IPS-18c (cell line): ENCODE measurements around the gene GRID2.

Experiments
- H3K4me3 ChIP-seq: 2 replicates; pipeline ENCODE4 v1.7.0; 2013; ENCODE audit warnings: low read depth, mild to moderate bottlenecking, low read length, moderate library complexity; ENCODE audit not compliant: insufficient read depth
- H3K9me3 ChIP-seq: one replicate; pipeline ENCODE4 v1.6.1; 2013; ENCODE audit warnings: mild to moderate bottlenecking, low read length, moderate library complexity; ENCODE audit not compliant: control insufficient read depth, insufficient read depth

GRID2 gene

GRCh38 chr4:93777081-93777460 is 1473.3 kb downstream of the GRID2 start:
- H3K9me3 ChIP-seq = no peaks in the 10 kb centered on the region
- H3K4me3 ChIP-seq = no peak overlapping the region

- Histone ChIP-seq H3K9me3 (no peaks in the 10 kb centered on the region), H3K4me3 (no peak overlapping the region)
Observed at GRCh38 chr4:93779228-93779627, 1475.5 kb downstream of the GRID2 start.

GRCh38 chr4:93780080-93780479 is 1476.3 kb downstream of the GRID2 start:
- Histone ChIP-seq H3K9me3 (no peaks in the 10 kb centered on the region), H3K4me3 (no peak overlapping the region)

GRCh38 chr4:93781198-93781597 is 1477.4 kb downstream of the GRID2 start:
- H3K9me3 ChIP-seq = no peaks in the 10 kb centered on the region
- H3K4me3 ChIP-seq = no peak overlapping the region

GRCh38 chr4:93786149-93786548 is 1482.4 kb downstream of the GRID2 start:
- no peaks in the 10 kb centered on the region for H3K9me3 ChIP-seq
- no peak overlapping the region for H3K4me3 ChIP-seq

GRCh38 chr4:93788712-93789111 is 1484.9 kb downstream of the GRID2 start:
- H3K4me3 ChIP-seq = no peak overlapping the region
- H3K9me3 ChIP-seq = no peaks in the 10 kb centered on the region

GRCh38 chr4:93791570-93792195 is 1487.9 kb downstream of the GRID2 start:
- Histone ChIP-seq H3K4me3 (no peak overlapping the region), H3K9me3 (no peaks in the 10 kb centered on the region)

- H3K9me3 ChIP-seq = no peaks in the 10 kb centered on the region
Observed at GRCh38 chr4:93802045-93802444, 1498.3 kb downstream of the GRID2 start.

GRCh38 chr4:93809773-93810172 is 1506.0 kb downstream of the GRID2 start:
- Histone ChIP-seq H3K9me3 (no peaks in the 10 kb centered on the region), H3K4me3 (no peak overlapping the region)

More at GRCh38 chr4:93802045-93802444, 1498.3 kb downstream of the GRID2 start:
- H3K4me3 ChIP-seq = no peak overlapping the region

GRCh38 chr4:93810340-93810992 is 1506.7 kb downstream of the GRID2 start:
- Histone ChIP-seq H3K4me3 (no peak overlapping the region), H3K9me3 (no peaks in the 10 kb centered on the region)

- H3K4me3 ChIP-seq = no peak overlapping the region
Observed at GRCh38 chr4:93813092-93813491, 1509.3 kb downstream of the GRID2 start.

GRCh38 chr4:93814141-93814540 is 1510.4 kb downstream of the GRID2 start:
- Histone ChIP-seq H3K9me3 (peaks cover 2% of the 10 kb centered on the region), H3K4me3 (no peak overlapping the region)

More at GRCh38 chr4:93813092-93813491, 1509.3 kb downstream of the GRID2 start:
- peaks cover 2% of the 10 kb centered on the region for H3K9me3 ChIP-seq

- H3K9me3 ChIP-seq = peaks cover 2% of the 10 kb centered on the region
- H3K4me3 ChIP-seq = no peak overlapping the region
Observed at GRCh38 chr4:93814722-93815121, 1511.0 kb downstream of the GRID2 start.
